Activated B cell treated with CpG ODN at 0.5 μM for 24 hours (primary cell): ENCODE data around the gene CCDC17. TPM values are rescaled to one million over a fixed set of nuclear protein-coding genes. Genes with fewer than 3 reads are reported as not detected.
"Not testable (repeated sequence)": the region's sequence is repeated elsewhere in the genome, so short reads cannot be mapped to it uniquely, and the experiment has no call there.

Source experiments
- ATAC-seq: fragments of 200-7000 bp; cut with Tn5 transposase; one replicate; pipeline ENCODE4 v1.10.0; 2021; ENCODE audit warnings: low read depth, mild to moderate bottlenecking, moderate library complexity
- CTCF ChIA-PET: fragments of 350-600 bp; sonication (Branson Sonifier 250); formaldehyde crosslinking; loops from one replicate; lab custom pipeline; 2021; ENCODE audit warnings: antibody characterized with exemption; lab: Charles Lee
- POLR2A ChIA-PET: fragments of 350-600 bp; sonication (Branson Sonifier 250); formaldehyde crosslinking; loops from one replicate; lab custom pipeline; 2021; ENCODE audit warnings: antibody characterized with exemption; lab: Charles Lee
- DNase-seq: peaks from one replicate; pipeline ENCODE4 v3.0.0; 2022
- H3K27ac Mint-ChIP-seq: one replicate; pipeline ENCODE4 v1.8.0; 2020; ENCODE audit warnings: mixed read lengths
- H3K27me3 Mint-ChIP-seq: one replicate; pipeline ENCODE4 v1.8.0; 2021; ENCODE audit warnings: mixed read lengths
- H3K36me3 Mint-ChIP-seq: one replicate; pipeline ENCODE4 v1.8.0; 2021; ENCODE audit warnings: low read depth, mixed read lengths
- H3K4me1 Mint-ChIP-seq: one replicate; pipeline ENCODE4 v1.8.0; 2021; ENCODE audit warnings: mixed read lengths
- H3K4me3 Mint-ChIP-seq: one replicate; pipeline ENCODE4 v1.8.0; 2020; ENCODE audit warnings: mild to moderate bottlenecking, mixed read lengths
- H3K9me3 Mint-ChIP-seq: one replicate; pipeline ENCODE4 v1.8.0; 2020; ENCODE audit warnings: mixed read lengths
- intact Hi-C: fragments of 100-400 bp; cut with micrococcal nuclease; formaldehyde crosslinking; loops from one replicate; pipeline ENCODE4 v1.15.1; 2024
- total RNA-seq: library from RNA; stranded (reverse); gene quantifications from 2 replicates; pipeline ENCODE4 v1.2.3, GENCODE V29; 2022
- TF ChIP-seq, protein P1 (sequence below): fragments of 200-600 bp; IDR thresholded peaks from one replicate; pipeline ENCODE4 v1.8.0; 2022; ENCODE audit warnings: antibody characterized with exemption, mild to moderate bottlenecking

The CCDC17 gene
- total RNA-seq, 1 donor from 2014 or later, result 6.3 TPM

DNA sequence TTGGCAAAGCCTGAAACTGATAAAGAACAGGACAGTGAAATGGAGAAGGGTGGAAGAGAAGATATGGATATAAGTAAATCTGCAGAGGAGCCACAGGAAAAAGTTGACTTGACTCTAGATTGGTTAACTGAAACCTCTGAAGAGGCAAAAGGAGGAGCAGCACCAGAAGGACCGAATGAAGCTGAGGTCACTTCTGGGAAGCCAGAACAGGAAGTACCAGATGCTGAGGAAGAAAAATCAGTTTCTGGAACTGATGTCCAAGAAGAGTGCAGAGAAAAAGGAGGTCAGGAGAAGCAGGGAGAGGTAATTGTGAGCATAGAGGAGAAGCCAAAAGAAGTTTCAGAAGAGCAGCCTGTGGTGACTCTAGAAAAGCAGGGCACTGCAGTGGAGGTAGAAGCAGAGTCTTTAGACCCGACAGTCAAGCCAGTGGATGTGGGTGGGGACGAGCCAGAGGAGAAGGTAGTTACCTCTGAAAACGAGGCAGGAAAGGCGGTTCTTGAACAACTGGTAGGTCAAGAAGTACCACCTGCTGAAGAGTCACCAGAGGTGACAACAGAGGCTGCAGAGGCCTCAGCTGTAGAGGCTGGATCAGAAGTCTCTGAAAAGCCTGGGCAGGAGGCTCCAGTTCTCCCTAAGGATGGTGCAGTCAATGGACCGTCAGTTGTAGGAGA lies 16.3 kb downstream of the CCDC17 start:
- intact Hi-C loops, result loop anchor here (2.0 kb wide), 1 partner anchor 23 kb away; the partner anchor contains the start of gene NASP
- H3K4me3 Mint-ChIP-seq, result no peak overlapping the region
- no peak for DNase-seq

DNA sequence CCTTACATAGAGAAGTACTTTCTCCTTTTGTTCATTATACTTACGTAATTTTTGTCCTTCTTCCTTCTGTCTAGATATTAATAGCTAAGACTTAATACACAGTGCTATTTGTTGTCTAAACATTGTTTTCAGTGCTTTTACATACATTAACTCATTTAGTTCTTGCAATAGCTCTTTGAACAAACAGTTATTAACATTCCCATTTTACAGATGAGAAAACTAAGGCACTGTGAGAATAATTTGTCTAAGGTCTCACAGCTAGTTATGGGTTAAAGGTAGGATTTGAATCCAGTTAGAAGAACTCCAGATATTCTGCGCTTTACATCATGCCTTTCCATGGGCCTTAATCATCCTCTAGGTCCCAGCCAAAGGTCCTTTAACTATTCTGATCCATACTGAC lies 19.6 kb downstream of the CCDC17 start:
- CTCF ChIA-PET, result no interaction called here
- Mint-ChIP-seq H3K4me3 (no peak overlapping the region), H3K36me3 (peaks cover 87% of the 10 kb centered on the region), H3K9me3 (no peaks in the 10 kb centered on the region), H3K27ac (no peak overlapping the region), H3K27me3 (no peaks in the 10 kb centered on the region), H3K4me1 (peaks cover 52% of the 10 kb centered on the region)
- no peak for DNase-seq
- POLR2A ChIA-PET, result interaction anchor here (0.6 kb wide), 1 partner anchor 20 kb away, joined by 3 read pairs; the partner anchor contains the start of gene NASP
- TF ChIP-seq, protein P1, sequence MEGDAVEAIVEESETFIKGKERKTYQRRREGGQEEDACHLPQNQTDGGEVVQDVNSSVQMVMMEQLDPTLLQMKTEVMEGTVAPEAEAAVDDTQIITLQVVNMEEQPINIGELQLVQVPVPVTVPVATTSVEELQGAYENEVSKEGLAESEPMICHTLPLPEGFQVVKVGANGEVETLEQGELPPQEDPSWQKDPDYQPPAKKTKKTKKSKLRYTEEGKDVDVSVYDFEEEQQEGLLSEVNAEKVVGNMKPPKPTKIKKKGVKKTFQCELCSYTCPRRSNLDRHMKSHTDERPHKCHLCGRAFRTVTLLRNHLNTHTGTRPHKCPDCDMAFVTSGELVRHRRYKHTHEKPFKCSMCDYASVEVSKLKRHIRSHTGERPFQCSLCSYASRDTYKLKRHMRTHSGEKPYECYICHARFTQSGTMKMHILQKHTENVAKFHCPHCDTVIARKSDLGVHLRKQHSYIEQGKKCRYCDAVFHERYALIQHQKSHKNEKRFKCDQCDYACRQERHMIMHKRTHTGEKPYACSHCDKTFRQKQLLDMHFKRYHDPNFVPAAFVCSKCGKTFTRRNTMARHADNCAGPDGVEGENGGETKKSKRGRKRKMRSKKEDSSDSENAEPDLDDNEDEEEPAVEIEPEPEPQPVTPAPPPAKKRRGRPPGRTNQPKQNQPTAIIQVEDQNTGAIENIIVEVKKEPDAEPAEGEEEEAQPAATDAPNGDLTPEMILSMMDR, result no peak
- no peak for ATAC-seq
- intact Hi-C loops, result no loop called here

More for the DNA sequence above, 16.3 kb downstream of the CCDC17 start:
- H3K4me1 Mint-ChIP-seq, result peaks cover 38% of the 10 kb centered on the region
- peaks cover 83% of the 10 kb centered on the region for H3K36me3 Mint-ChIP-seq
- ChIA-PET POLR2A (interaction anchor here (2.1 kb wide), 1 partner anchor 25 kb away, joined by 9 read pairs; no protein-coding TSS in a partner anchor), CTCF (no interaction called here)
- no peaks in the 10 kb centered on the region for H3K27me3 Mint-ChIP-seq
- no peaks in the 10 kb centered on the region for H3K9me3 Mint-ChIP-seq
- ATAC-seq, result no peak
- TF ChIP-seq, protein P1, result no peak
- peak overlapping the region; percentile 72 for H3K27ac Mint-ChIP-seq

DNA sequence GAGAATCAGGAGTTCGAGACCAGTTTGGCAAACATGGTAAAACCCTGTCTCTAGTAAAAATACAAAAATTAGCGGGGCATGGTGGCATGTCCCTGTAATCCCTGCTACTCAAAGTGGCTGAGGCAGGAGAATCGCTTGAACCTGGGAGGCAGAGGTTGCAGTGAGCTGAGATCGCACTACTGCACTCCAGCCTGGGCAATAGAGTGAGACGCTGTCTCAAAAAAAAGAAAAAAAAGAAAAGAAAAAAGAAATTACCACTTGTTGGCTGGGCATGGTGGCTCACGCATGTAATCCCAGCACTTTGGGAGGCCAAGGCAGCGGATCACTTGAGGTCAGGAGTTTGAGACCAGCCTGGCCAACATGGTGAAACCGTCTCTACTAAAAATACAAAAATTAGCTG lies 27.1 kb downstream of the CCDC17 start:
- intact Hi-C loops, H3K4me3 Mint-ChIP-seq, H3K9me3 Mint-ChIP-seq, DNase-seq, H3K27ac Mint-ChIP-seq, CTCF ChIA-PET, H3K27me3 Mint-ChIP-seq, ATAC-seq, POLR2A ChIA-PET: not testable (repeated sequence)
- Mint-ChIP-seq H3K4me1 (peaks cover 25% of the 10 kb centered on the region), H3K36me3 (peaks cover 76% of the 10 kb centered on the region)

DNA sequence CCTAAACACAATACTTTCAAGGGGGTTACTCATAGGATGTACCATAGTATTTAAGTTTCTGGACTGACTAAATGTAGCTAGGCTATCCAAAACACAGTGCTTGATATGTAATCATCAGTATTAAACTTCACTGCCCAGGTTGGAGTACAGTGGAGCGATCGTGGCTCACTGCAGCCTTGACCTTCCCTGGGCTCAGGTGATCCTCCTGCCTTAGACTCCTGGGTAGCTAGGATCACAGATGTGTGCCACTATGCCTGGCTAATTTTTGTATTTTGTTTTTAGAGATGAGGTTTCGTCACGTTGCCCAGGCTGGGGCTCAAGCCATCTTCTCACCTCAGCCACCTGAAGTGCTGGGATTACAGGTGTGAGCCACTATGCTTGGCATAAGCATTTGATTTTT lies 29.4 kb downstream of the CCDC17 start:
- H3K36me3 Mint-ChIP-seq, result peaks cover 64% of the 10 kb centered on the region
- CTCF ChIA-PET, result no interaction called here
- no peaks in the 10 kb centered on the region for H3K27me3 Mint-ChIP-seq
- DNase-seq, result no peak
- no peak overlapping the region for H3K27ac Mint-ChIP-seq
- ATAC-seq, result no peak
- intact Hi-C loops, result no loop called here
- no peak overlapping the region for H3K4me3 Mint-ChIP-seq
- H3K4me1 Mint-ChIP-seq, result peaks cover 17% of the 10 kb centered on the region
- TF ChIP-seq, protein P1, result no peak
- POLR2A ChIA-PET, result no interaction called here
- H3K9me3 Mint-ChIP-seq, result no peaks in the 10 kb centered on the region

DNA sequence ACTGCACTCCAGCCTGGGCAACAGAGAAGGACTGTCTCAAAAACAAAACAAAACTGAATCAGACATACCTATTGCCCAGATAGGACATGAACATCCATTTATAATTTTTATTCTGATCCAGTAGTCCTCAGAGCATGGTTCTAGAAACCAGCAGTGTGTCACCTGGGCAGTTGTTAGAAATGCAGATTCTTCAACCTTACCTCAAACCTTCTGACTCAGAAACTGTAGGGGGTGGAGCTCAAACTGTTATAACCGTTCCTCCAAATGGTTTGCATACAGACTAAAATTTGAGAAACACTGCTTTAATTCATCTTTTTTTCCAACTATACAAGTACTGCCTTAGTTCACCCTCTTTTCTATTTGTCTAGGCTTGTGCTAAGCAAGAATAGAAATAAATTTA lies 34.0 kb downstream of the CCDC17 start:
- intact Hi-C loops, result loop anchor here (5.0 to 10.0 kb wide), 2 partner anchors 212 to 785 kb away; partner anchors contain the start of genes BTBD19, DYNLT4, MAST2 and PLK3
- TF ChIP-seq, protein P1, result no peak
- Mint-ChIP-seq H3K4me3 (no peak overlapping the region), H3K4me1 (peaks cover 49% of the 10 kb centered on the region), H3K27ac (no peak overlapping the region), H3K27me3 (no peaks in the 10 kb centered on the region), H3K36me3 (peaks cover 41% of the 10 kb centered on the region), H3K9me3 (no peaks in the 10 kb centered on the region)
- DNase-seq (no peak), ATAC-seq (no peak)
- ChIA-PET CTCF (no interaction called here), POLR2A (no interaction called here)
